Fibroblast of lung (primary cell): ENCODE data around the gene PIK3CD. TPM values are rescaled to one million over a fixed set of nuclear protein-coding genes. Genes with fewer than 3 reads are reported as not detected.

Source experiments
- DNase-seq, 2 donors: peaks; one replicate each; pipeline versions ENCODE4 v3.0.0 to v3.0.0-alpha.2; 2010; ENCODE audit warnings: low read depth in 2 of 2
- H2AFZ ChIP-seq: 2 replicates; pipeline ENCODE4 v1.5.1; 2012; ENCODE audit warnings: low read length, control low read depth, inconsistent platforms
- H3K27ac ChIP-seq: 2 replicates; pipeline ENCODE4 v1.5.1; 2011; ENCODE audit warnings: low read length, control low read depth; ENCODE audit not compliant: insufficient read depth
- H3K27me3 ChIP-seq: 2 replicates; pipeline ENCODE4 v1.5.1; 2011; ENCODE audit warnings: mild to moderate bottlenecking, low read length; ENCODE audit not compliant: control insufficient read depth, insufficient read depth
- H3K36me3 ChIP-seq: 2 replicates; pipeline ENCODE4 v1.5.1; 2011; ENCODE audit warnings: low read length; ENCODE audit not compliant: control insufficient read depth, insufficient read depth
- H3K4me1 ChIP-seq: 2 replicates; pipeline ENCODE4 v1.5.1; 2011; ENCODE audit warnings: low read length; ENCODE audit not compliant: control insufficient read depth, insufficient read depth; ENCODE audit errors: extremely low read depth
- H3K4me2 ChIP-seq: 2 replicates; pipeline ENCODE4 v1.5.1; 2011; ENCODE audit warnings: low read length, control low read depth; ENCODE audit not compliant: insufficient read depth; ENCODE audit errors: extremely low read depth
- H3K4me3 ChIP-seq, 4 experiments: fragments of 200-600 bp in 1 of 4; sonication (generic) in 1 of 4; replicated peaks in 1 of 4; 2 replicates each; pipeline ENCODE4 v1.5.1; 2011 to 2016; ENCODE audit warnings: low read length in 4 of 4, low read depth in 3 of 4, mild to moderate bottlenecking in 3 of 4, control low read depth in 2 of 4, inconsistent platforms in 1 of 4, mixed read lengths in 1 of 4; ENCODE audit not compliant: insufficient read depth in 1 of 4; ENCODE audit errors: control extremely low read depth in 1 of 4
- H3K79me2 ChIP-seq: 2 replicates; pipeline ENCODE4 v1.5.1; 2012; ENCODE audit warnings: mild to moderate bottlenecking, low read length, inconsistent platforms; ENCODE audit not compliant: control insufficient read depth, insufficient read depth
- H3K9ac ChIP-seq: 2 replicates; pipeline ENCODE4 v1.5.1; 2011; ENCODE audit warnings: mild to moderate bottlenecking, low read length, control low read depth; ENCODE audit not compliant: insufficient read depth
- H3K9me3 ChIP-seq: 2 replicates; pipeline ENCODE4 v1.5.1; 2012; ENCODE audit warnings: low read depth, low read length; ENCODE audit not compliant: control insufficient read depth, insufficient read depth
- H4K20me1 ChIP-seq: 2 replicates; pipeline ENCODE4 v1.5.1; 2011; ENCODE audit warnings: low read length; ENCODE audit not compliant: control insufficient read depth, insufficient read depth; ENCODE audit errors: extremely low read depth
- EZH2 ChIP-seq: IDR thresholded peaks from 2 replicates; pipeline ENCODE4 v1.5.1; 2012; ENCODE audit warnings: low read length, control low read depth, mild to moderate bottlenecking; ENCODE audit errors: missing control alignments
- polyA plus RNA-seq, 2 donors: library from polyadenylated mRNA; depleted of rRNA in 1 of 2; stranded (reverse) in 1 of 2; unstranded in 1 of 2; fragments of >200 nt; gene quantifications; 2 replicates each; pipeline ENCODE4 v1.2.1, GENCODE V29; 2011 to 2012; ENCODE audit warnings: missing spikeins in 1 of 2
- total RNA-seq: library from RNA; depleted of rRNA; stranded (reverse); fragments of >200 nt; gene quantifications from 2 replicates; pipeline ENCODE4 v1.2.1, GENCODE V29; 2014
- TF ChIP-seq, protein P1 (sequence below), 2 donors: IDR thresholded peaks in 1 of 2; conservative IDR thresholded peaks in 1 of 2; 1 replicate in 1 of 2; 2 replicates in 1 of 2; pipeline ENCODE4 v1.5.1; 2011 to 2012; ENCODE audit warnings: low read length in 2 of 2, control low read depth in 1 of 2, inconsistent platforms in 1 of 2, low read depth in 1 of 2, mild to moderate bottlenecking in 1 of 2

PIK3CD gene
- total and polyA plus RNA-seq, 2 donors (not counting 1 experiment from before 2014, with no cell fraction given), result 2.8 to 6.4 TPM

DNA sequence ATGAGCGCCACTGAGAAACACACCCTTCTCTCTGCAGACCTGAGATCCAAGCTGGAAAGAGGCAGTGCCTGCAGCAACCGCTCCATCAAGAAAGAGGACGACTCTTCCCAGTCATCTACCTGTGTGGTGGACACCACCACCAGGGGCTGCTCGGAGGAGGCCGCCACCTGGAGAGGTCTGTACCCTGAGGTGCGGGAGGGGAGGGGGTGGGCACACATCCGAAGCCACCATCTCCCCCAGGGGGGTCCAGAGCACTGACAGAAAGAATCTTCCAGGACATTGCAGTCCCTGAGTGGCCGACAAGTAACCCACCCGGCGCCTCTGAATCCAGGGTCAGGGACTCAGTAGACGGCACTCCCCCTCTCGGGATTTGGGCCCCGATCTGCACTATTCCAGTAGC, 39.8 kb upstream of the PIK3CD start:
- Histone ChIP-seq H2AFZ (no peak overlapping the region), H3K9me3 (no peaks in the 10 kb centered on the region), H3K27ac (no peak overlapping the region), H3K27me3 (no peaks in the 10 kb centered on the region), H3K4me2 (no peak overlapping the region), H3K4me3 (no peak overlapping the region), H3K4me1 (no peaks in the 10 kb centered on the region), H3K79me2 (no peaks in the 10 kb centered on the region), H3K36me3 (peaks cover 10% of the 10 kb centered on the region), H3K9ac (no peak overlapping the region), H4K20me1 (no peaks in the 10 kb centered on the region)
- DNase-seq, result no peak
- TF ChIP-seq EZH2, result no peak
- TF ChIP-seq, protein P1, sequence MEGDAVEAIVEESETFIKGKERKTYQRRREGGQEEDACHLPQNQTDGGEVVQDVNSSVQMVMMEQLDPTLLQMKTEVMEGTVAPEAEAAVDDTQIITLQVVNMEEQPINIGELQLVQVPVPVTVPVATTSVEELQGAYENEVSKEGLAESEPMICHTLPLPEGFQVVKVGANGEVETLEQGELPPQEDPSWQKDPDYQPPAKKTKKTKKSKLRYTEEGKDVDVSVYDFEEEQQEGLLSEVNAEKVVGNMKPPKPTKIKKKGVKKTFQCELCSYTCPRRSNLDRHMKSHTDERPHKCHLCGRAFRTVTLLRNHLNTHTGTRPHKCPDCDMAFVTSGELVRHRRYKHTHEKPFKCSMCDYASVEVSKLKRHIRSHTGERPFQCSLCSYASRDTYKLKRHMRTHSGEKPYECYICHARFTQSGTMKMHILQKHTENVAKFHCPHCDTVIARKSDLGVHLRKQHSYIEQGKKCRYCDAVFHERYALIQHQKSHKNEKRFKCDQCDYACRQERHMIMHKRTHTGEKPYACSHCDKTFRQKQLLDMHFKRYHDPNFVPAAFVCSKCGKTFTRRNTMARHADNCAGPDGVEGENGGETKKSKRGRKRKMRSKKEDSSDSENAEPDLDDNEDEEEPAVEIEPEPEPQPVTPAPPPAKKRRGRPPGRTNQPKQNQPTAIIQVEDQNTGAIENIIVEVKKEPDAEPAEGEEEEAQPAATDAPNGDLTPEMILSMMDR (conservative IDR thresholded peaks at IDR 0.05 in 1 of 2, IDR thresholded peaks at IDR 0.05 in 1 of 2; ENCODE audit: low read depth in 1 of 2, low read length in 2 of 2), result no peak

- H3K79me2 ChIP-seq, result no peaks in the 10 kb centered on the region
These were observed 39.2 kb upstream of the PIK3CD start for GRCh38 chr1:9612162-9612845.

GRCh38 chr1:9612871-9613624, 38.5 kb upstream of the PIK3CD start:
- H3K27ac ChIP-seq, result no peak overlapping the region
- no peaks in the 10 kb centered on the region for H3K79me2 ChIP-seq
- no peaks in the 10 kb centered on the region for H3K27me3 ChIP-seq
- no peak overlapping the region for H3K4me3 ChIP-seq
- no peak overlapping the region for H3K9ac ChIP-seq
- peaks cover 10% of the 10 kb centered on the region for H3K36me3 ChIP-seq
- H3K9me3 ChIP-seq, result no peaks in the 10 kb centered on the region
- no peak for DNase-seq
- no peak overlapping the region for H2AFZ ChIP-seq
- no peaks in the 10 kb centered on the region for H3K4me1 ChIP-seq
- TF ChIP-seq, protein P1 (conservative IDR thresholded peaks at IDR 0.05 in 1 of 2, IDR thresholded peaks at IDR 0.05 in 1 of 2; ENCODE audit: low read depth in 1 of 2, low read length in 2 of 2), result no peak
- no peak for TF ChIP-seq EZH2
- no peak overlapping the region for H3K4me2 ChIP-seq
- H4K20me1 ChIP-seq, result no peaks in the 10 kb centered on the region

More at GRCh38 chr1:9612162-9612845, 39.2 kb upstream of the PIK3CD start:
- no peaks in the 10 kb centered on the region for H3K9me3 ChIP-seq
- no peak overlapping the region for H3K4me2 ChIP-seq
- TF ChIP-seq, protein P1 (conservative IDR thresholded peaks at IDR 0.05 in 1 of 2, IDR thresholded peaks at IDR 0.05 in 1 of 2; ENCODE audit: low read depth in 1 of 2, low read length in 2 of 2), result no peak
- no peaks in the 10 kb centered on the region for H4K20me1 ChIP-seq
- peaks cover 10% of the 10 kb centered on the region for H3K36me3 ChIP-seq
- no peaks in the 10 kb centered on the region for H3K4me1 ChIP-seq
- no peak overlapping the region for H3K27ac ChIP-seq
- no peak for DNase-seq
- H3K27me3 ChIP-seq, result no peaks in the 10 kb centered on the region
- H2AFZ ChIP-seq, result no peak overlapping the region
- H3K9ac ChIP-seq, result no peak overlapping the region
- H3K4me3 ChIP-seq, result no peak overlapping the region
